HG03095 (cell line): Measurements from ENCODE around the gene HS1BP3.

Experiments used
- ATAC-seq: cut with Tn5 transposase; IDR thresholded peaks from one replicate; pipeline ENCODE4 v1.9.1; 2021; ENCODE audit warnings: moderate library complexity; ENCODE audit not compliant: unreplicated experiment

HS1BP3 gene

GRCh38 chr2:20574423-20574911, 76.4 kb downstream of the HS1BP3 start:
- no peak for ATAC-seq

DNA sequence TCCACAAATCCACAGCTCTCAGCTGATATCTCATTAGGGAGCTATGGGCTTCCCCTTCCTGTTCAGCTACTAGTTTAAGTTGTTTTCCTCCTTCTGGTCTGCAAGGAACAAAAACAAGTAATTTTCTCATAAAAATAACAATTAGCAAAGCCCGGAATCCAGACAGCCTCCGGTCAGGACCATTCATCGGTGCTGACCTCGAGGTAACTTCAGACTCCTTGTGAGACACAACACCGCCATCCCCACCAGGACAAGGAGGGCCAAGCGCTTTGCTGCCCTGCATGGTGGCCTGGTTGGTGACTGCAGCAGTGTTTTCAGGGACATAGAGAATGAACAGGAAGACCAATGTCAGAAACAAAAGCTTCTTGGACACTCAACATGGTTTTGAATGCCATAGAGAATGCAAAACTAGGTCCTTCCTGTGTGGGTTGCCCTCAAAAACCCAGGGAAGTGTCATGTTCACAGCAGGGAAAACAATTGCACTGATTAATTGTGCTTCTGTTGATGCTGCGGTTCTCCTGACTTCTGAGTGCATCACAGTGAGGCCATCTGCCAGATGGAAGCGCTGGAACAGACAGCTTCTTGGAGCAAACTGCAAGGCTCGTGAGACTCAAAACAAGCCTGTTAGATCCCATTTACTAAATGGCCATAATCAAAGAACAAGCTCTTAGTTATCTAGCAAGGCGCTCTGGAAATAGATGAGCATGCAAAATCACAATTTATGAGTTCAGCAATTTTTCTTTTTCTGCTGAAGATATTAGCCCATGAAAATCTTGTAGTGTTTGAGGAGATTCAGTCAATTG, 77.1 kb downstream of the HS1BP3 start:
- ATAC-seq: no peak

GRCh38 chr2:20572221-20572620, 78.7 kb downstream of the HS1BP3 start:
- no peak for ATAC-seq

DNA sequence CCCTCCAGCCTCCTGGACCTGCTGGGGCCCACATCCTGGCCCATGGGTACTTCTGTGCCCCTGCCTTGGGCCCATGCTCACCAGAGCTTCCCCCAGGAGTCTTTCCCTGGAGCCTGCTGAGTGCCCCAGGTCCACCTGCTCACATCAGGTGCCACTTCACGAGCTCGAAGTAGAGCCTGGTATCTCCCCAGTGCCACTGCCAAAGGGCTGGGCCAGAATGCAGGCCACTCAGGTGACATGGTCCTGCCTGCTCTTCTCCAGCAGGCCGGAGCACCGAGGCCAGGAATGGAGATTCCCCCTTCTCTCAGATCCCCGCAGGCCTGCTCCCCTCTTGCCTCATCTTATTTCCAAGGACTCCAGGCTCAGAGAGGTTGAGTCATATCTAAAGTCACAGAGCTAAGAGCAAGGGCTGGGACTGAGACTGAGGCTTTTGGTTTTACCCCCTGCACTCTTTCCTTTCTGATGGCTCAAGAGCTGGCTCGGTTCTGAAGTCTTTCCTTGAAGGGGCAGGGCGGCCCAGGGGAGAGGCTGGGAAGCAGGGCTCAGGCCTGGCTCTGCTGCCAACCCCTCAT, 79.2 kb downstream of the HS1BP3 start:
- ATAC-seq: no peak

- ATAC-seq: no peak
Observed at GRCh38 chr2:20571231-20571630, 79.7 kb downstream of the HS1BP3 start.

- ATAC-seq: no peak
Observed at GRCh38 chr2:20570249-20570648, 80.6 kb downstream of the HS1BP3 start.

DNA sequence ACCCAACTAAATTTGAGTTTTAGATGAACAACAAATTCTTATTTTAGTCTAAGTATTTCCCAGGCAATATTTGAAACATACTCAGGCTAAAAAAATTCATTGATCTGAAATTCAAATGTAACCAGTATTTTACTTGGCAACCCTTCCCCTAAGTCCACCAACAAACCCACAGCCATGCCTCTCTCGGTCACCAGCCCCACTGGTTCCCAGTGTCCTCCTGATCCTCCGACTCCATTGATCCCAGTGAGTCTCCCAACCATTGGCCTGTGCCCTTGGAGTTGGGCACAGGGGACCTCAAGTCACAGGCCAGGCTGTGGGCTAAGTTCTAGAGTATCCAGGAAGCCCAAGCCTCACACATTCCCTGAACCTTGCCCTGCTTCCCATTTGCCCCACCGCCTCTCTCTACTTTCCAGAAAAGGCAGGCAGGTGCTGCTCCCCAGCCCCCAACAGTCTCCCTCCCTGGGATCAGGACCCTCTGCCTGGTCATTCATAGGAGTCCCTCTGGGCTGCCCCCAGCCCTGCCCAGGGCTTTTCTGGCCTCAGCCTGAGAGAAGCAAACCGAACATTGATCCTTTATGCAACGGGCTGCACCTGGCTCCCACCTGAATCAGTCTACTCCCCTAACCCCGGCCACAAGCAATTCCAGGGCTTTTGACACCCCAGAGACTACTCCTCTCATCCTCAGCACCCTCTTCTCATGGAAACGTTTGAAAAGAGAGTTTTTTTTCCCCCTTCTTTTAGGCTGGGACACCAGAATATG, 81.3 kb downstream of the HS1BP3 start:
- no peak for ATAC-seq

DNA sequence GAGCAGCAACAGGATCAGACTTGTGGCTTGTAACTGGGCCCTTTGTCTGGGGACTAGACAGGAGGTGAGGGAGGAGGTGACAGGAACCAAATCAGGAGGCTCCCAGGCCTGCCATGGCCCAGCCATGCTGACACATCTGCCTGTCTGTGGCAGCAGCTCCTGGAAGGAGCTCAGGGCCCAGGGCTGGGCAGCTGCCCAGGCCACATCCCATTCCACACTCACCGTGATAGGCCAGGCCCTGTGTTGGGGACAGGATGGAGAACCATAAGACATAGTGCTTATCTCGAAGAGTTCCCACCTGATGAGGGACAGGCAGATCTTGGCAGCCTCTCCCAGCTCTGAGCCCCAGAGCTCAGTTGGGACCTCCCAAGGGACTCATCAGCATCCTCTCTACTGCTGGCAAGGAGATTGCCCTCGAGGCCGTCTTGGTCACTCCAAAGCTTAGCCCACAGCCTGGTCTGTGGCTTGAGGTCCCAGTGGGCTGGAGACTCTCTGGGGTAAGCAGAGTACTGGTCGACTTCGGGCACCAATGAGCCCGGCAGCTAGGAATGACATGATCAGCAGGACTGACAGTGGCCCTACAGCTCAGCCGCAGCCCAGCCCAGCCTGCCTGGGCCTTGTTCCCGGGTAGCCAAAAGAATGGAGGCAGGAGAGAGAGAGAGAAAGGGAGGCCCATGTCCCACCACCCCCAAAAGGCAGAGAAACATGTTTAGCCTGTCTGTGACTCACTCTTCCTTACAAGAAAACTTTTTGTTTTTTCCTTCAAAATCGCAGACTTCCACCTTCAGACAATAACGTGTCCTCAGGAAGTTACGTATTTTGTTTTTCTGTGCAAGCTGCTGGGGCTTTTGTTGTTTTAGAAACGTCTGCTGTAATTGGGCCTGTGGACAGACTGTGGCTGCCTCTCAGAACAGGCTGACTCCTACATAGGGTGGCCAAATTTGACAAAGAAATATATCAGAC, 82.1 kb downstream of the HS1BP3 start:
- ATAC-seq: no peak

DNA sequence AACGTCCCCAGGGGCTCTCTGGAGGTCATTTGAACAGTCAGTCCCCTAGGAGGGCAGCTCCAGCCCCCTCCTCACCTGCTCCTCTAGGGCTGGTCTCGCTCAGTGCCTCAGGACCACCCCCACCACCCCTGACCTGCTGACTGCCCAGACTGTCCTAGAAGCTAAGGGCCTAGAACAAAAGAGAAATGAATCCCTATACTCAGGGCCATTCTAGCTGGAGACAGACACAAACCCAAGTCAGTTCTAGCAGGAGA, 83.0 kb downstream of the HS1BP3 start:
- no peak for ATAC-seq
